DMS53 treated with DMSO at 0.1 percent for 48 hours (cell line): Measurements from ENCODE around the gene C5orf46.
"Not testable (repeated sequence)": the region's sequence is repeated elsewhere in the genome, so short reads cannot be mapped to it uniquely, and the experiment has no call there.

Source experiments
- DNase-seq: peaks from one replicate; lab custom pipeline; 2025; ENCODE audit not compliant: unreplicated experiment; lab: John Stamatoyannopoulos, UW

Gene C5orf46

GRCh38 chr5:147906326-147907095 lies at the start of gene C5orf46:
Gene C5orf46, minus strand, starts transcription at chr5:147906538. Its CDS starts 37 bp downstream, at chr5:147906501.
- no peak for DNase-seq

GRCh38 chr5:147954971-147955370 lies 48.6 kb upstream of the C5orf46 start:
- DNase-seq = no peak

GRCh38 chr5:147949711-147950573 lies 43.6 kb upstream of the C5orf46 start:
- peak; percentile 84 for DNase-seq

- DNase-seq = not testable (repeated sequence)
Observed at GRCh38 chr5:147946658-147947274, 40.4 kb upstream of the C5orf46 start.

GRCh38 chr5:147939431-147940114 lies 33.2 kb upstream of the C5orf46 start:
- peak; percentile 5 for DNase-seq

- peak; percentile 68 for DNase-seq
Observed at GRCh38 chr5:147935032-147935431, 28.7 kb upstream of the C5orf46 start.

GRCh38 chr5:147930769-147931168 lies 24.4 kb upstream of the C5orf46 start:
- DNase-seq = no peak

- DNase-seq = no peak
Observed at GRCh38 chr5:147927901-147928300, 21.6 kb upstream of the C5orf46 start.

GRCh38 chr5:147925020-147925419 lies 18.7 kb upstream of the C5orf46 start:
- no peak for DNase-seq

- no peak for DNase-seq
Observed at GRCh38 chr5:147921136-147921535, 14.8 kb upstream of the C5orf46 start.

GRCh38 chr5:147920420-147921030 lies 14.2 kb upstream of the C5orf46 start:
- no peak for DNase-seq

- no peak for DNase-seq
Observed at GRCh38 chr5:147918899-147919298, 12.6 kb upstream of the C5orf46 start.

- DNase-seq = no peak
Observed at GRCh38 chr5:147918101-147918685, 11.9 kb upstream of the C5orf46 start.

GRCh38 chr5:147913786-147914185 lies 7.4 kb upstream of the C5orf46 start:
- DNase-seq = no peak

GRCh38 chr5:147912011-147912410 lies 5.7 kb upstream of the C5orf46 start:
- no peak for DNase-seq

- DNase-seq = no peak
Observed at GRCh38 chr5:147911427-147911826, 5.1 kb upstream of the C5orf46 start.

GRCh38 chr5:147904110-147904509 lies 2.2 kb downstream of the C5orf46 start:
- DNase-seq = no peak

GRCh38 chr5:147902609-147903115 lies 3.7 kb downstream of the C5orf46 start:
- no peak for DNase-seq

- DNase-seq = no peak
Observed at GRCh38 chr5:147901599-147902039, 4.7 kb downstream of the C5orf46 start.

- no peak for DNase-seq
Observed at GRCh38 chr5:147898875-147899401, 7.4 kb downstream of the C5orf46 start.
